ENCODE data around the gene HAGHL.
"Not testable (repeated sequence)": the region's sequence is repeated elsewhere in the genome, so short reads cannot be mapped to it uniquely, and the experiment has no call there.

The HAGHL gene

GRCh38 chr16:741986-742629 lies 15.2 kb downstream of the HAGHL start:
- Histone ChIP-seq H3K27me3 (ENCODE audit: insufficient read depth, low read length, poor library complexity, severe bottlenecking) (no peaks in the 10 kb centered on the region), H3K79me2 (ENCODE audit: insufficient read depth, low read length) (peaks cover 7% of the 10 kb centered on the region; the same call in 1 of the 2 replicates)

GRCh38 chr16:742894-743293 lies 16.0 kb downstream of the HAGHL start:
- not testable (repeated sequence) for H3K36me3 ChIP-seq (ENCODE audit: insufficient read depth, low read length); H4K20me1 ChIP-seq (ENCODE audit: insufficient read depth, low read length, poor library complexity, severe bottlenecking); H3K9me2 ChIP-seq (replicated peaks; ENCODE audit: low read depth, low read length); H3K79me2 ChIP-seq (ENCODE audit: insufficient read depth, low read length); H3K9me3 ChIP-seq (ENCODE audit: insufficient read depth, low read depth, low read length); H3F3A ChIP-seq (ENCODE audit: low read depth); H3K4me3 ChIP-seq (ENCODE audit: low read length, poor library complexity, severe bottlenecking); H3K9ac ChIP-seq (ENCODE audit: low read depth, low read length, poor library complexity, severe bottlenecking); H3K4me2 ChIP-seq (ENCODE audit: low read depth, low read length, poor library complexity, severe bottlenecking); H2AFZ ChIP-seq (ENCODE audit: low read length); H3K4me1 ChIP-seq (ENCODE audit: insufficient read depth, low read length, poor library complexity, severe bottlenecking); H3K27me3 ChIP-seq (ENCODE audit: insufficient read depth, low read length, poor library complexity, severe bottlenecking)

More at GRCh38 chr16:741986-742629, 15.2 kb downstream of the HAGHL start:
- no peak overlapping the region for H2AFZ ChIP-seq (ENCODE audit: low read length)
- no peaks in the 10 kb centered on the region for H3K36me3 ChIP-seq (ENCODE audit: insufficient read depth, low read length)
- no peak overlapping the region for H3K4me3 ChIP-seq (ENCODE audit: low read length, poor library complexity, severe bottlenecking)
- no peak overlapping the region for H3K9ac ChIP-seq (ENCODE audit: low read depth, low read length, poor library complexity, severe bottlenecking)
- no peaks in the 10 kb centered on the region for H4K20me1 ChIP-seq (ENCODE audit: insufficient read depth, low read length, poor library complexity, severe bottlenecking)
- no peaks in the 10 kb centered on the region for H3K4me1 ChIP-seq (ENCODE audit: insufficient read depth, low read length, poor library complexity, severe bottlenecking)
- no peak overlapping the region for H3K4me2 ChIP-seq (ENCODE audit: low read depth, low read length, poor library complexity, severe bottlenecking)
- no peaks in the 10 kb centered on the region for H3F3A ChIP-seq (ENCODE audit: low read depth)
- H3K9me2 ChIP-seq (replicated peaks; ENCODE audit: low read depth, low read length), result no peaks in the 10 kb centered on the region
- TF ChIP-seq CTCF (conservative IDR thresholded peaks at IDR 0.05; ENCODE audit: low read length), result no peak
- no peak for TF ChIP-seq EZH2phosphoT487 (IDR thresholded peaks at IDR 0.05; ENCODE audit: borderline replicate concordance)
- H3K9me3 ChIP-seq (ENCODE audit: insufficient read depth, low read depth, low read length), result no peaks in the 10 kb centered on the region

GRCh38 chr16:743794-744500 lies 17.0 kb downstream of the HAGHL start:
- peaks cover 7% of the 10 kb centered on the region; the same call in 1 of the 2 replicates for H3K79me2 ChIP-seq (ENCODE audit: insufficient read depth, low read length)
- H3K4me1 ChIP-seq (ENCODE audit: insufficient read depth, low read length, poor library complexity, severe bottlenecking), result no peaks in the 10 kb centered on the region
- no peak overlapping the region for H3K4me3 ChIP-seq (ENCODE audit: low read length, poor library complexity, severe bottlenecking)
- no peaks in the 10 kb centered on the region for H3K36me3 ChIP-seq (ENCODE audit: insufficient read depth, low read length)
- H3K9ac ChIP-seq (ENCODE audit: low read depth, low read length, poor library complexity, severe bottlenecking), result no peak overlapping the region
- no peak overlapping the region for H3K4me2 ChIP-seq (ENCODE audit: low read depth, low read length, poor library complexity, severe bottlenecking)
- no peaks in the 10 kb centered on the region for H4K20me1 ChIP-seq (ENCODE audit: insufficient read depth, low read length, poor library complexity, severe bottlenecking)
- no peaks in the 10 kb centered on the region for H3K9me2 ChIP-seq (replicated peaks; ENCODE audit: low read depth, low read length)
- H3K9me3 ChIP-seq (ENCODE audit: insufficient read depth, low read depth, low read length), result no peaks in the 10 kb centered on the region
- H3K27me3 ChIP-seq (ENCODE audit: insufficient read depth, low read length, poor library complexity, severe bottlenecking), result no peaks in the 10 kb centered on the region
- TF ChIP-seq CTCF (conservative IDR thresholded peaks at IDR 0.05; ENCODE audit: low read length), result peak; percentile 41; the same call in 1 of the 2 replicates
- TF ChIP-seq EZH2phosphoT487 (IDR thresholded peaks at IDR 0.05; ENCODE audit: borderline replicate concordance), result no peak
- no peak overlapping the region for H2AFZ ChIP-seq (ENCODE audit: low read length)
- H3F3A ChIP-seq (ENCODE audit: low read depth), result no peaks in the 10 kb centered on the region

Data from Loucy (cell line).